RPMI8226 (cell line): Measurements from ENCODE around the gene SPG7.
"Not testable (repeated sequence)": the region's sequence is repeated elsewhere in the genome, so short reads cannot be mapped to it uniquely, and the experiment has no call there.

Experiments used
- DNase-seq: peaks from one replicate; pipeline ENCODE4 v3.0.0-alpha.2; 2015

Gene SPG7

GRCh38 chr16:89565506-89566372, 57.5 kb downstream of the SPG7 start:
- DNase-seq = peak; percentile 66

- DNase-seq = no peak
Measured at GRCh38 chr16:89567656-89568594, 59.7 kb downstream of the SPG7 start.

GRCh38 chr16:89569506-89570341, 61.5 kb downstream of the SPG7 start:
- DNase-seq = no peak

GRCh38 chr16:89570342-89570923, 62.2 kb downstream of the SPG7 start:
- DNase-seq = no peak

- not testable (repeated sequence) for DNase-seq
Measured at GRCh38 chr16:89570983-89571598, 62.9 kb downstream of the SPG7 start.

- DNase-seq = no peak
Measured at GRCh38 chr16:89571636-89572035, 63.4 kb downstream of the SPG7 start.

GRCh38 chr16:89572073-89572484, 63.9 kb downstream of the SPG7 start:
- no peak for DNase-seq

- DNase-seq = no peak
Measured at GRCh38 chr16:89572485-89573205, 64.4 kb downstream of the SPG7 start.

- DNase-seq = no peak
Measured at GRCh38 chr16:89573826-89574680, 65.8 kb downstream of the SPG7 start.

- DNase-seq = peak; percentile 82
Measured at GRCh38 chr16:89574681-89575246, 66.6 kb downstream of the SPG7 start.

GRCh38 chr16:89575247-89576152, 67.3 kb downstream of the SPG7 start, which contains the start of gene CPNE7:
Gene CPNE7 (plus strand): TSS chr16:89575758. CDS start chr16:89575898, 140 bp downstream.
- DNase-seq = peak; percentile 56

- no peak for DNase-seq
Measured at GRCh38 chr16:89576153-89577054, 68.2 kb downstream of the SPG7 start.

GRCh38 chr16:89577055-89577759, 69.0 kb downstream of the SPG7 start:
- no peak for DNase-seq

GRCh38 chr16:89579351-89579750, 71.1 kb downstream of the SPG7 start:
- no peak for DNase-seq

GRCh38 chr16:89581045-89581695, 73.0 kb downstream of the SPG7 start:
- DNase-seq = no peak
